Aorta (tissue), 5 donors: ENCODE results near the gene RAB3D. TPM values are rescaled to one million over a fixed set of nuclear protein-coding genes. Genes with fewer than 3 reads are reported as not detected.

ENCODE experiments used
- ATAC-seq: fragments of 200-7000 bp; cut with Tn5 transposase; one replicate; pipeline ENCODE4 v1.9.1; 2022; ENCODE audit warnings: moderate library complexity; ENCODE audit not compliant: low FRiP score
- DNase-seq, 2 donors: peaks; one replicate each; pipeline ENCODE4 v3.0.0-alpha.2; 2020
- H3K27ac ChIP-seq, 2 donors: one replicate each; pipeline ENCODE4 v1.5.1; 2013; ENCODE audit warnings: low read length in 2 of 2, mild to moderate bottlenecking in 2 of 2, moderate library complexity in 2 of 2, control low read depth in 1 of 2, inconsistent platforms in 1 of 2, low read depth in 1 of 2
- H3K27me3 ChIP-seq, 2 donors: one replicate each; pipeline ENCODE4 v1.6.1; 2013; ENCODE audit warnings: control low read depth in 1 of 2, low read length in 1 of 2, mild to moderate bottlenecking in 1 of 2, moderate library complexity in 1 of 2; ENCODE audit not compliant: insufficient read depth in 2 of 2, control insufficient read depth in 1 of 2
- H3K36me3 ChIP-seq, 2 donors: one replicate each; pipeline ENCODE4 v1.6.1; 2013; ENCODE audit warnings: control low read depth in 1 of 2, low read length in 1 of 2, mild to moderate bottlenecking in 1 of 2; ENCODE audit not compliant: insufficient read depth in 2 of 2, control insufficient read depth in 1 of 2
- H3K4me1 ChIP-seq, 2 donors: one replicate each; pipeline ENCODE4 v1.6.1; 2013; ENCODE audit warnings: low read length in 2 of 2, control low read depth in 1 of 2, mild to moderate bottlenecking in 1 of 2, moderate library complexity in 1 of 2; ENCODE audit not compliant: insufficient read depth in 2 of 2, control insufficient read depth in 1 of 2
- H3K4me3 ChIP-seq, 2 donors: one replicate each; pipeline ENCODE4 v1.5.1; 2013; ENCODE audit warnings: low read length in 2 of 2, control low read depth in 1 of 2, mild to moderate bottlenecking in 1 of 2
- H3K9me3 ChIP-seq: one replicate; pipeline ENCODE4 v1.6.1; 2013; ENCODE audit warnings: mild to moderate bottlenecking, low read length; ENCODE audit not compliant: control insufficient read depth
- WGBS, 2 donors: extraction: QIAGEN DNeasy Blood & Tissue Kit; methylation state at CpG; one replicate each; pipeline ENCODE4 v1.1.7; 2013; 5-methylcytosine and 5-hydroxymethylcytosine counted together
- intact Hi-C, 2 donors: fragments of 100-400 bp; cut with DNase I; formaldehyde crosslinking; loops; one replicate each; pipeline versions ENCODE4 v1.14.2 to v1.15.0; 2022
- long read RNA-seq, 2 donors: library from polyadenylated mRNA; unstranded; transcript quantifications; one replicate each; pipeline ENCODE4 v2.0.0, GENCODE V29; 2020 to 2021
- polyA plus RNA-seq, 2 donors: library from polyadenylated mRNA; stranded (reverse); fragments of 200-250 nt; gene quantifications; one replicate each; pipeline ENCODE4 v1.2.3, GENCODE V29; 2013
- total RNA-seq, 2 donors: library from RNA; stranded (reverse); fragmentation: NEBNext Ultra II Directional; extraction: Animal tissue kit (Norgen Biotek cat#: 25700); gene quantifications; one replicate each; pipeline ENCODE4 v1.2.1, GENCODE V29; 2021
- donor health status: healthy with polysubstance abuse.
- donor health status: Bipolar disorder and iron deficiency.
- donor health status: DM: no; HTN: no; CAD: no.
- donor health status: DM: no; HTN: no; CAD: no.
- donor health status: DM: yes; HTN: yes; CAD: no.

The RAB3D gene
- total RNA-seq (10 to 100 TPM; 26.7 to 32.7 TPM), polyA plus RNA-seq (1 to 10 TPM; 3.0 to 7.1 TPM)
- long read RNA-seq, donor 1, full-length matches to known transcripts: 5 of 6 reads
- long read RNA-seq, donor 1, partial matches to known transcripts: 0 of 6 reads
- long read RNA-seq, donor 1, other reads (novel, unspliced or antisense): 1 of 6 reads
- long read RNA-seq, donor 2, full-length matches to known transcripts: 5 of 6 reads
- long read RNA-seq, donor 2, partial matches to known transcripts: 1 of 6 reads
- long read RNA-seq, donor 2, other reads (novel, unspliced or antisense): 0 of 6 reads

GRCh38 chr19:11339254-11340098 is at the start of gene RAB3D:
RAB3D (minus strand) TSS chr19:11339657; CDS start chr19:11337399, 2,258 bp downstream.
- H3K36me3 ChIP-seq: peaks cover 0 to 4% of the 10 kb centered on the region in 2 donors
- intact Hi-C loops: loop anchor here in 1 of 2 donors (5.0 kb wide), 2 partner anchors 38 to 42 kb away; partner anchors contain the start of gene TSPAN16
- H3K9me3 ChIP-seq: no peaks in the 10 kb centered on the region
- H3K4me1 ChIP-seq: no peaks in the 10 kb centered on the region
- peak; percentile 93 for ATAC-seq
- H3K27me3 ChIP-seq: no peaks in the 10 kb centered on the region
- H3K4me3 ChIP-seq: peak within 1 kb of the TSS; percentile 58 to 72
- peak; percentile 96 to 97 for DNase-seq
- peak within 1 kb of the TSS in 1 of 2 donors; percentile 7 for H3K27ac ChIP-seq
- 5 to 6% methylated on average over 46 to 53 of the region's 53 CpGs for whole genome bisulfite sequencing, 2 donors

- H3K4me3 ChIP-seq: no peak overlapping the region
- 72 to 75% methylated on average over 19 of the region's 19 CpGs for WGBS, 2 donors
- intact Hi-C loops: no loop called here
- ATAC-seq (no peak), DNase-seq (no peak)
- peaks cover 2% of the 10 kb centered on the region for H3K9me3 ChIP-seq
- no peaks in the 10 kb centered on the region for H3K27me3 ChIP-seq
- no peaks in the 10 kb centered on the region for H3K36me3 ChIP-seq
- H3K27ac ChIP-seq: no peak overlapping the region
- no peaks in the 10 kb centered on the region for H3K4me1 ChIP-seq
Observed at GRCh38 chr19:11387162-11388034, 47.9 kb upstream of the RAB3D start.

GRCh38 chr19:11384778-11385129 is 45.3 kb upstream of the RAB3D start:
- H3K27me3 ChIP-seq: no peaks in the 10 kb centered on the region
- intact Hi-C loops: loop anchor here (5.0 kb wide), 4 partner anchors 33 to 53 kb away; partner anchors contain the start of genes ODAD3 (in 1 of the 2), PRKCSH (in 1 of the 2) and RGL3 (in 1 of the 2)
- ATAC-seq (no peak), DNase-seq (no peak)
- no peaks in the 10 kb centered on the region for H3K9me3 ChIP-seq
- no peaks in the 10 kb centered on the region for H3K36me3 ChIP-seq
- 88 to 93% methylated on average over 5 of the region's 5 CpGs for WGBS, 2 donors
- H3K4me3 ChIP-seq: no peak overlapping the region
- no peaks in the 10 kb centered on the region for H3K4me1 ChIP-seq
- H3K27ac ChIP-seq: no peak overlapping the region

GRCh38 chr19:11383706-11384048 is 44.2 kb upstream of the RAB3D start:
- DNase-seq: no peak
- no peaks in the 10 kb centered on the region for H3K4me1 ChIP-seq
- no peak overlapping the region for H3K27ac ChIP-seq
- H3K36me3 ChIP-seq: no peaks in the 10 kb centered on the region
- no peak overlapping the region for H3K4me3 ChIP-seq
- no peaks in the 10 kb centered on the region for H3K9me3 ChIP-seq
- no peaks in the 10 kb centered on the region for H3K27me3 ChIP-seq
- intact Hi-C loops: loop anchor here (5.0 kb wide), 4 partner anchors 34 to 54 kb away; partner anchors contain the start of genes ODAD3 (in 1 of the 2), PRKCSH (in 1 of the 2) and RGL3 (in 1 of the 2)
- ATAC-seq: no peak
- WGBS, 2 donors: 2 to 3% methylated on average over 9 of the region's 9 CpGs

GRCh38 chr19:11382898-11383705 is 43.6 kb upstream of the RAB3D start:
- Histone ChIP-seq H3K27ac (no peak overlapping the region), H3K9me3 (no peaks in the 10 kb centered on the region), H3K27me3 (no peaks in the 10 kb centered on the region), H3K36me3 (no peaks in the 10 kb centered on the region), H3K4me3 (no peak overlapping the region), H3K4me1 (no peaks in the 10 kb centered on the region)
- peak; percentile 79 to 86 for DNase-seq
- ATAC-seq: no peak
- 1% methylated on average over 51 to 65 of the region's 65 CpGs for WGBS, 2 donors
- intact Hi-C loops: loop anchor here (5.0 kb wide), 4 partner anchors 34 to 54 kb away; partner anchors contain the start of genes ODAD3 (in 1 of the 2), PRKCSH (in 1 of the 2) and RGL3 (in 1 of the 2)

GRCh38 chr19:11380653-11381537 is 41.4 kb upstream of the RAB3D start:
- Histone ChIP-seq H3K4me1 (peaks cover 2 to 4% of the 10 kb centered on the region in 2 donors), H3K4me3 (peak overlapping the region; percentile 24 to 28), H3K36me3 (no peaks in the 10 kb centered on the region), H3K9me3 (no peaks in the 10 kb centered on the region), H3K27ac (peak overlapping the region in 1 of 2 donors; percentile 65), H3K27me3 (no peaks in the 10 kb centered on the region)
- intact Hi-C loops: loop anchor here (5.0 kb wide), 4 partner anchors 36 to 56 kb away; partner anchors contain the start of genes ODAD3 (in 1 of the 2), PRKCSH (in 1 of the 2) and RGL3 (in 1 of the 2)
- DNase-seq (peak; percentile 95 to 96), ATAC-seq (peak; percentile 91)
- 1% methylated on average over 52 to 54 of the region's 54 CpGs for WGBS, 2 donors

- ATAC-seq (no peak), DNase-seq (no peak)
- no peak overlapping the region for H3K4me3 ChIP-seq
- WGBS, 2 donors: 90 to 93% methylated on average over 7 of the region's 7 CpGs
- no peaks in the 10 kb centered on the region for H3K27me3 ChIP-seq
- no peaks in the 10 kb centered on the region for H3K36me3 ChIP-seq
- H3K9me3 ChIP-seq: no peaks in the 10 kb centered on the region
- intact Hi-C loops: loop anchor here (5.0 kb wide), 6 partner anchors 37 to 88 kb away; partner anchors contain the start of genes ODAD3 (in 1 of the 2), PRKCSH (in 1 of the 2), RAB3D (in 1 of the 2) and RGL3 (in 1 of the 2)
- peaks cover 2 to 4% of the 10 kb centered on the region in 2 donors for H3K4me1 ChIP-seq
- no peak overlapping the region for H3K27ac ChIP-seq
Observed at GRCh38 chr19:11379857-11380350, 40.4 kb upstream of the RAB3D start.
